Activated T-helper 1 cell treated with anti-CD3 and anti-CD28 coated beads, Interleukin-2, amount 50 U/mL, for 16 hours (primary cell): ENCODE data around the gene STAMBPL1.

Experiments used
- DNase-seq, 2 donors: peaks; one replicate each; pipeline ENCODE4 v3.0.0-alpha.2; 2020; ENCODE audit warnings: low read depth in 1 of 2, low spot score in 1 of 2

The STAMBPL1 gene

DNA sequence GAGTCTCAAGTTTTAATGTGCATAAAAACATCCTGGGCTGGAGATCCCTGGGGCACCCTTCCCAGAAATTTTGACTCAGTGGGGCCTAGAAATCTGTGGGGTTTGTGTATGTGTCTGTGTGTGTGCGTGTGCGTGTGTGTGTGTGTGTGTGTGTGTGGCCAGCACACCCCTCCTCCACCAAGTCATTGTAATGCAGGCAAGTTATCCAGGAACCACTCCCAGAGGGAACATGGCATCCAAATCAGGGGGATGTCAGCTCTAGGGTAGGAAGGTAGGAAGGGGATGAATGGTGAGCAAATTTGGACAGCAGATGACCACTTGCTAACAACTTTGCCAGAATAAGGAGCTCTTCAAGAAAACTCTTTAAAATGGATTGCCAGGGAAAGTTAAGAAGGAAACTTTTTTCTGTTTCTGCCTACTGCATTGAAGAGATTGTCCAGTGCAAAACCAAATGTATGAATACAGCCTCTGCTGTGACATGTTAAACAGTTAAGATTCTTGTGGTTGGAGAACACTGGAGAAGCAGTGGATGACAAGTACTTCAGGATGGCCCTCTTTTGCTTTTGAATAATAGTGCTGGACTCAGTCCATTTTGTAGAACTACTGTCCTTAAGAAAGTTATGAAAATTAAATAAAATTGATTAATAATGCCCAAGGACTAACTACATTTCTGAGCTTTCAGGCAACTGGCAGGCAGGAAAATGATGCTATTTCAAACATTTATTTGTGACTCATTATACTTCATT, 12.3 kb downstream of the STAMBPL1 start:
- no peak for DNase-seq

DNA sequence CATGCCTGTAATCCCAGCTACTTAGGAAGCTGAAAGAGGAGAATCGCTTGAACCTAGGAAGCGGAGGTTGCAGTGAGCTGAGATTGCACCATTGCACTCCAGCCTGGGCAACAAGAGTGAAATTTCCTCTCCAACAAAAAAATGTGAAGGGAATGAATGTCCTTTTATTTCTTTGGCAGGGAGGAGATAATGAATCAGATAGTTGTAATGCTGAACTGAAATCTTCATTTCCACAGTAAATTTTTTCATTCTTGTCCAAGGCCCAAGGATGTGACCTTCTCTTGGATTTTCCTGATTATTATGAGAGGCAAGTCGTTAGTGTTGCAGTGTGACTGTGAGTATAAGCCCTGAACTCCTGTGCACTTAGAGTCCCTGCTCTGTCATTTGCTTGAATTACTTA, 13.6 kb downstream of the STAMBPL1 start:
- no peak for DNase-seq

GRCh38 chr10:88895250-88895649, 15.2 kb downstream of the STAMBPL1 start:
- no peak for DNase-seq

DNA sequence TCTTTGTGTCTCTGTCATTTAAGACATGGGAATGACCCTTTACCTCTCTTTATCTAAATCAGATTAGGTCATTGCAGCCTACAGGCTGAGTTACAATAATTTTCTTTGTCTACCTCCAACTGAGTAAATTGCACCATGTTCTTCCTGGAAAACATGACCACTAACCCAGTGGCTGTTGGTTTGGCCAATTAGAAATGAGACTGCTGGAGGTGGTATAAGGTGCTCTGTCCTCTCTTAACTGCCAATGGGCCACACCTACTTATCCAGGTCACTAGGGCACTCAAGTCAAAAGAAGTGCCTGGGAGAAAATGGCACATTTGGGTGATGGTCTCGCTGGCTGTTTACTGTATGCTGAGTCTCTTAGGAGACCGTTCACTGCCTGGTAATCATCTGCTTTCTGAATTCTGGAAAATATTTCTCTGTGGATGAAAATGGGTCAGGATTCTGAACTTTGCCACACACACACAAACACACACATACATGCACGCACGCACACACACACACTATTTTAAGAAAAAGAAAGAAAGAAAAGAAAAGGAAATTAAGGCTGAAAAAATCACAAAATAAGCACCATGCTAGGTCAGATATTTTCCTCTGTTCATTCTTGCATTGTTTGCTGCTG, 16.4 kb downstream of the STAMBPL1 start:
- no peak for DNase-seq

- DNase-seq: no peak
Measured at GRCh38 chr10:88896994-88897853, 17.2 kb downstream of the STAMBPL1 start.

DNA sequence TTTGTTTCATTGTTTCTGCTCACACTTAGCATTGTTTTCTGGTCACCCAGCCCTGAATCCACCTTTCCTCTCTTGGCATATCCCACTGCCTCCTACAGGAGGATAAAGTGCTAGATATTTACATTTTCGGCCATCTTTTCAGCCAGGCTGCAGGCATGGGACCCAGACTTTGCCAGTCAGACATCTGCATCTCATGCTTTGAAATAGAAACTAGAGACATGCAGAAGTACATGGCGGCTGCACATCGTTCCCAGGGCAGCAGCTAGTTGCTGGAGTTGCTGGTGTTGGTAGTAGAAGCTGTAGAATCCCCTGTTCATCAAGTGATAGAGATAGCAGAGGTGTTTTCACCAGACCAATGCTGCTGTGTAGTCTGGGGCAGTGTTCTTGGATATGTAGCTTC, 18.7 kb downstream of the STAMBPL1 start:
- no peak for DNase-seq

GRCh38 chr10:88899886-88900285, 19.8 kb downstream of the STAMBPL1 start:
- DNase-seq: no peak

DNA sequence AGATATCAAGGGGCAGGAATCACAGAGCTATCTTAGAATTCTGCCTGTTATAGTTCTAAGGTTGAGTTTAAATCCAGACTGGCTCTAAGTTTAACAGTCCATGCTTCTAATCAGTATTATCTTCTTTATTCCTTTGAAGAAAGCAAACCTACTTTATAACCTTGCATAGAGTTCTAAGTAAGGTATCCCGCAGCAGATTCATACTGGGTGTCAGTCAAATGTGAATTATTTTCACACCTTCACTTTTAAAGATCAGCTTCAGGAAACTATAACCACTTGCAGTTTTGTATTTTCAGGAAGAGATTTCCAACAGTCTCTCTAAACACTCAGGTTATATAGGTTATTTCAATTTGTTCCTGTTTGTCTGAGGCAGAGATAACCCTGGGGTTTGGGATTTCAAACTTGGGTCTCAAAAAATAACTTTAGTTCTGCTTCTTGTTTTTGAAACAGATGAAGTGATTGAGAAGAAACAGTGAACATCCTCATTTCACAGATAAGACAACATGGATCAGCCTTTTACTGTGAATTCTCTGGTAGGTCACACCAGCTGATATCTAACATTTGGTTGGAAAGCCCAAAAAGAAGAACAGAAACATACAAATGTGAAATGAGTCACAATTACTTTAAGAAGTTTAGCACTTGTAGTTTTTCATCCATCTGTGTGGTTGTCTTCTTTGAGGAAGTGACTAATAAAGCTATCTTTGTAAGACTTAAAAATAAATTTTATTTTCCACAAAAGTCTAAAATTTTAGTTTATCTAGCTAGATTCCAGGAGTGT, 21.4 kb downstream of the STAMBPL1 start:
- no peak for DNase-seq

DNA sequence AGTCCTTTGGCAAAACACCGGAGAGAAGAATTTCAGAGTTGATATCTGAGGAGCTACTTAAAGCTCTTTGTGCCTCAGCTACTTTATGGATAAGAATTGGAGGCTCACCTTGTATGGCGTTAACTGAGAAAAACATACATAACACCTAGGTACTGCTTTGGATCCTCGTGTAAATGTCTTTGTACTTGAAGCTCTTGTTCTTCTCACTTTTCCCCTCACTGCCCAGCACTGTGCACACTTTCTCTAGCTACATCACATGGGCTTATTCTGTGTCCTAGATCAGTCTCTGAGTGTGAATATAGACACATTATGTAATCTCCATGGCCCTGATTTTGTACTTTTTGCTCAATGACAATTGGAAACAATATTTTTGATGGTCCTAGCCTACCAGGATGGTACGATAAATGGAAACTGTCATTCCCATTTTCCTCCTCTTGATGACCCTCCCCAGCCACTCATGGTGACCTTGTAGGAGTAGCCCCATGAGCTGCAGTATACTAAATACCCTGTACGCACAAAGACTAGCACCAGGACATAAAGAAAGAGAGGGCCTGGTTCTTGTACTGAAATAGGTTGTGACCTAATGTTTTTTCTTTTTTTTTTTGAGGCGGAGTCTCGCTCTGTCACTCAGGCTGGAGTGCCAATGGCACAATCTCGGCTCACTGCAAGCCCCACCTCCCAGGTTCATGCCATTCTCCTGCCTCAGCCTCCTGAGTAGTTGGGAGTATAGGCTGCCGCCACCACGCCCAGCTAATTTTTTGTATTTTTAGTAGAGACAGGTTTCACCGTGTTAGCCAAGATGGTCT, 22.1 kb downstream of the STAMBPL1 start:
- no peak for DNase-seq

DNA sequence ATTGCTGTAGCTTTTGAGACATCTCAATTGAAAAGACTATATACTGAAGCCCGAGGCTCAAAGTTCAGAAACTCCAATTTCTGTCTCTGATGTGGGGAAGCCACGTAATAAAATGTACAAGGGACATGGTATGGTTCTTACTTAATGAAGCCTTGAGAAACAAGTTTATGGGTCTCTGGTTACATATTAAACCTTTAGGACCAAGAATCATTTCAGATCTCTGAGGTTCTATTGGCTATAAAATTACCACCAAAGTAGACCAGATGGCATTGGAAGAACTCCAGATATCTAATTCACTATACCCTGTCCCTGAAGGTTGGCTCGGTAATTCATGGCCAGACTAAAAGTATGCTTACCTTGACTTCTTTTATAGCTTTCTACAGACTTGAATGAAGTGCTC, 23.7 kb downstream of the STAMBPL1 start:
- DNase-seq: no peak

DNA sequence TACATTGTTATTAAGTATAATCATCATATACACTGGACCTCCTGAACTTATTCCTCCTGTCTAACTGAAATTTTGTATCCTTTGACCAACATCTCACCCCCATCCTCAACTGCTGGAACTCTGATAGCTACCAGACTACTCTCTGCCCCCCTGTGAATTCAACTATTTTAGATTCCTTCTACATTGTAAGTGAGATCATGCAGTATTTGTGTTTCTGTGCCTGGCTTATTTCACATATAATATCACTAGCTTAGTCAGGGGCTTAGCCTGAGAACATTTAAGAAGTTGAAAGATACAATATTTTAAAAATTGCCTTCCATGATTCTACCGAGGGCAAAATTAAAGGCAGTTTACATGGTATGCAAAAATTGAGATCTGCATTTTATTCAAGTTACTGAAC, 26.9 kb downstream of the STAMBPL1 start:
- no peak for DNase-seq

GRCh38 chr10:88908194-88908593, 28.1 kb downstream of the STAMBPL1 start:
- DNase-seq: no peak

GRCh38 chr10:88911116-88911515, 31.1 kb downstream of the STAMBPL1 start:
- DNase-seq: no peak

GRCh38 chr10:88911851-88912250, 31.8 kb downstream of the STAMBPL1 start:
- DNase-seq: no peak

DNA sequence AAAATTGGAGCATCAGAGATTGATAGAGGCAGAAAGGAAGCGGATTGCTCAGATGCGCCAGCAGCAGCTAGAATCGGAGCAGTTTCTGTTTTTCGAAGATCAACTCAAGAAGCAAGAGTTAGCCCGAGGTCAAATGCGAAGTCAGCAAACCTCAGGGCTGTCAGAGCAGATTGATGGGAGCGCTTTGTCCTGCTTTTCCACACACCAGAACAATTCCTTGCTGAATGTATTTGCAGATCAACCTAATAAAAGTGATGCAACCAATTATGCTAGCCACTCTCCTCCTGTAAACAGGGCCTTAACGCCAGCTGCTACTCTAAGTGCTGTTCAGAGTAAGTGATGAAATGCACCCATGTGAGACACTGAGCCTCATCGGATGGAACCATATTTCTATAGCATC, 33.1 kb downstream of the STAMBPL1 start:
- no peak for DNase-seq

DNA sequence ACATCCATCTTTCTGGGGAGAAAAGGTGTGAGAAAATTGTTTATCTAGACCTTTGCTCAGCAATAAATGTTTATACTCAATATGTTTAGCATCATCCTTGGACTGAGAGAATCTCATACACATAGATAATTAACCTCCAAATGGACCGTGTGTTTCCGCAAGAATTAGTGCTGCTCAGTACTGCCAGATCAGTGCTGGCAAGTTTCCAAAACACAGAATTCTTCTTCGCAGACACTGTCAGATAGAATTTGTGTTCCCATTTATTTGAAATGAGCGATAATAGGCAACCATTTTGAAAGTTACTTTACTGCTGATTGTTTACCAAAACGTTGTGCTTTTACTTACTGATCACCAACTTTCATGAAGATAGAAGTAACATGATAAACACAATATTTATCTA, 33.7 kb downstream of the STAMBPL1 start:
- DNase-seq: no peak

DNA sequence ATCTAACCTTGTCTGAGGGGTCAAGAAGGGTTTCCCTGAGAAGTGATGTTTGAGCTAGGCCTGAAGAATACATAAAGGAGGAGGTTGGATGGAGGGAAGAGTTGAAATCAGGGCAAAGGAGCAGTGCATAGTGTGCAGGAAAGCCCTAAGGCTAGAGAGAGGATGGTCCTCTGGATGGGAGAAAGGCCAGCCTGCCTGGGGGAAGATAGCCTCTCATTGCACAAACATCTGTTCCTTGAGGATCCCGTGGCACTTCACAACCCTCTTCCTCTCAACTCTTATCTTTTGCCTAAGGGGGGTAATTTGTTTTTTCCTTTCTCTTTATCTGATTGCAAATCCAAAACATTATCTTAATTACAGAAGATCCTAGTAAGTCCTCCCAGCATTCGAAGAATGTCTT, 35.7 kb downstream of the STAMBPL1 start:
- no peak for DNase-seq

- no peak for DNase-seq
Measured at GRCh38 chr10:88916231-88916630, 36.2 kb downstream of the STAMBPL1 start.

DNA sequence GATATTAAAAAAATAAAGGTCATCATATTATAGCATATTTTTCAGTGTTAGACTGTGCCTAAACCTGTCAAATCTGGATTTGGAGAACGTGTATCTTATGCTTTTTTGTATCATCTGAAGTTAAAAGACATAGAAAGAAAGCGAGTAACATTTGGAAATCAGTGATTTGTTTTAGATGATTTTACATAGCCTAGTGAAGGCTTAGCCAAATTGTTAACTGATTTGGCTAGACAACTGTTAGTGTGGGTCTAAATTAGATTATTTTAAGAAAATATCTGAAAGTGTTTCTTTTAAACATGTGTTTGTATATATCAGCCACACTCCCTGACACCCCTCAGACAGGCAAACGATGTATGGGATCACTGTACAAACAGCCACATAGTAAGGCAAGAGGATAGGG, 36.9 kb downstream of the STAMBPL1 start:
- no peak for DNase-seq

DNA sequence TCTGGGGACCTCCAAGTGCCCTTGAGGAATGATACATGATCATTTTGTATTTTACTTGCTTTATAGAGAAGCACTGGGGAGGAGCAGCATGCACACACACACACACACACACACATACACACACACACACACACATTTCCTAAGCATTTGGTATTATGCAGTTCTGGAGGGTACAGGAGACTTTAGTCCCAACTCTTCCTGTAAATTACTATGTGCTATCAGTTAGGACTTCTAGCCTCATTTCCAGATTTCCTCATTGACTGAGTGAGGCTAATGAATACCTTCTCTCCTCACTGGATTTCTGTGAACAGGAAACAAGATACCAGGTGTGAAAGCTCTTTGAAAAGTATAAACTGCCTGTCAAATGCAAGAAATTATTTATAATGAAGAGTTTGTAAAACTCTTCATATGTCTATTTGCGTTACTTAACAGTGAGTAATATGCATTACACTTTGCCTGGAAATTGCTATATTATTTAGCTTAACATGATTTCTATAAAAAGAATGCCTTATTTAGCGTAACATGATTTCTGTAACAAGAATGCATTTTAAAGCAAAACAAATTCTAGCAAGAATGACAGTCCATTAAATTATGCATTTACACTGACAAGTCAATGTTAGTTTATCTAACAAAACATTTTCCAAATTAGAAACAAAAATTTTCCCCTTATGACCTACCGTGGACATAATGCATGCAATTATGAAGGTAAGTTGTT, 38.3 kb downstream of the STAMBPL1 start:
- no peak for DNase-seq
